Measurements from ENCODE around the gene ACTN4. TPM values are rescaled to one million over a fixed set of nuclear protein-coding genes. Genes with fewer than 3 reads are reported as not detected.

Gene ACTN4
- total RNA-seq, 1 experiment from 2014 or later: 506 TPM

DNA sequence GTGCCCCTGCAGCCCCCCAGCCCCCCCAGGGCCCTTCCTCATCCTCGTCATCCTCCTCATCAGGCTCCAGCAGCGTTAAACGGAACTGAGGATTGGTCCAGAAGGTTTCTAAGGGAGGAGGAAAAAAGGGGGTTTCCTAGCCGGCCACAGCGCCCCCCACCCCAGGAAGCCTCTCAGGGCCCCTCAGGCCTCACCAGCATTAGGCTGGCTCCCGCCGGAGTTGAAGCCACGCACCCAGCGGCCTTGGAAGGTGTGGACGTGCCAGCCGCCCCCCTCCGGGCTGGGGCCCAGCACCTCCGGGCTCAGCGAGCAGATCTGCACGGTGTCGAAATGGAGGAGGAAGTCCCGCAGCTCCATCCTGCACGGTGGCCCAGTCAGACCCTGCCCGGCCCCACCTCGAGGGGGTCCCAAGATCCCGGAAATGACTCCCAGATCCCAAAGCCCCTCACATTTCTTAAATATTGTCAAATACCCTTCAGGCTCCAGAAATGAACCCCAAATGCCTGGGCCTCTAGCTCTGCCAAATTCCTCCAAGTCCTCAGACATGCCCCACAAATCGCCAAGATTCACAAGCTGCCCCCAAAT is 89.9 kb downstream of the ACTN4 start:
- peak overlapping the region; percentile 17 for H3K4me3 Mint-ChIP-seq
- ChIA-PET CTCF (interaction anchor here (1.1 to 3.5 kb wide), 6 partner anchors 32 to 193 kb away, joined by 3 to 13 read pairs (median 4); partner anchors contain the start of genes ECH1, MRPS12 and SARS2), POLR2A (interaction anchor here (0.8 to 1.3 kb wide), 2 partner anchors 32 to 112 kb away, joined by 3 to 4 read pairs; no protein-coding TSS in a partner anchor)
- ATAC-seq (no peak), DNase-seq (ENCODE audit: low spot score) (no peak)
- TF ChIP-seq, protein P1, sequence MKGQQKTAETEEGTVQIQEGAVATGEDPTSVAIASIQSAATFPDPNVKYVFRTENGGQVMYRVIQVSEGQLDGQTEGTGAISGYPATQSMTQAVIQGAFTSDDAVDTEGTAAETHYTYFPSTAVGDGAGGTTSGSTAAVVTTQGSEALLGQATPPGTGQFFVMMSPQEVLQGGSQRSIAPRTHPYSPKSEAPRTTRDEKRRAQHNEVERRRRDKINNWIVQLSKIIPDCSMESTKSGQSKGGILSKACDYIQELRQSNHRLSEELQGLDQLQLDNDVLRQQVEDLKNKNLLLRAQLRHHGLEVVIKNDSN (CRISPR knock-in tag; IDR thresholded peaks at IDR 0.05): 0 out of 2 replicates have a peak, but pooled peaks have one; percentile 2
- TF ChIP-seq RELA (CRISPR knock-in tag; IDR thresholded peaks at IDR 0.05; ENCODE audit: borderline replicate concordance): 0 out of 2 replicates have a peak, but pooled peaks have one; percentile 1
- TF ChIP-seq, protein P2, sequence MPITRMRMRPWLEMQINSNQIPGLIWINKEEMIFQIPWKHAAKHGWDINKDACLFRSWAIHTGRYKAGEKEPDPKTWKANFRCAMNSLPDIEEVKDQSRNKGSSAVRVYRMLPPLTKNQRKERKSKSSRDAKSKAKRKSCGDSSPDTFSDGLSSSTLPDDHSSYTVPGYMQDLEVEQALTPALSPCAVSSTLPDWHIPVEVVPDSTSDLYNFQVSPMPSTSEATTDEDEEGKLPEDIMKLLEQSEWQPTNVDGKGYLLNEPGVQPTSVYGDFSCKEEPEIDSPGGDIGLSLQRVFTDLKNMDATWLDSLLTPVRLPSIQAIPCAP (CRISPR knock-in tag; IDR thresholded peaks at IDR 0.05): no peak
- no peak for TF ChIP-seq SMAD3 (CRISPR knock-in tag; IDR thresholded peaks at IDR 0.05; ENCODE audit: borderline replicate concordance)
- TF ChIP-seq, protein P3, sequence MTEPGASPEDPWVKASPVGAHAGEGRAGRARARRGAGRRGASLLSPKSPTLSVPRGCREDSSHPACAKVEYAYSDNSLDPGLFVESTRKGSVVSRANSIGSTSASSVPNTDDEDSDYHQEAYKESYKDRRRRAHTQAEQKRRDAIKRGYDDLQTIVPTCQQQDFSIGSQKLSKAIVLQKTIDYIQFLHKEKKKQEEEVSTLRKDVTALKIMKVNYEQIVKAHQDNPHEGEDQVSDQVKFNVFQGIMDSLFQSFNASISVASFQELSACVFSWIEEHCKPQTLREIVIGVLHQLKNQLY (CRISPR knock-in tag; IDR thresholded peaks at IDR 0.05): no peak
- TF ChIP-seq, protein P4, sequence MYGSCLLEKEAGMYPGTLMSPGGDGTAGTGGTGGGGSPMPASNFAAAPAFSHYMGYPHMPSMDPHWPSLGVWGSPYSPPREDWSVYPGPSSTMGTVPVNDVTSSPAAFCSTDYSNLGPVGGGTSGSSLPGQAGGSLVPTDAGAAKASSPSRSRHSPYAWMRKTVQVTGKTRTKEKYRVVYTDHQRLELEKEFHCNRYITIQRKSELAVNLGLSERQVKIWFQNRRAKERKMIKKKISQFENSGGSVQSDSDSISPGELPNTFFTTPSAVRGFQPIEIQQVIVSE (CRISPR knock-in tag; IDR thresholded peaks at IDR 0.05; ENCODE audit: borderline replicate concordance): no peak
- TF ChIP-seq, protein P5, sequence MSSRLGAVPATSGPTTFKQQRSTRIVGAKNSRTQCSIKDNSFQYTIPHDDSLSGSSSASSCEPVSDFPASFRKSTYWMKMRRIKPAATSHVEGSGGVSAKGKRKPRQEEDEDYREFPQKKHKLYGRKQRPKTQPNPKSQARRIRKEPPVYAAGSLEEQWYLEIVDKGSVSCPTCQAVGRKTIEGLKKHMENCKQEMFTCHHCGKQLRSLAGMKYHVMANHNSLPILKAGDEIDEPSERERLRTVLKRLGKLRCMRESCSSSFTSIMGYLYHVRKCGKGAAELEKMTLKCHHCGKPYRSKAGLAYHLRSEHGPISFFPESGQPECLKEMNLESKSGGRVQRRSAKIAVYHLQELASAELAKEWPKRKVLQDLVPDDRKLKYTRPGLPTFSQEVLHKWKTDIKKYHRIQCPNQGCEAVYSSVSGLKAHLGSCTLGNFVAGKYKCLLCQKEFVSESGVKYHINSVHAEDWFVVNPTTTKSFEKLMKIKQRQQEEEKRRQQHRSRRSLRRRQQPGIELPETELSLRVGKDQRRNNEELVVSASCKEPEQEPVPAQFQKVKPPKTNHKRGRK (CRISPR knock-in tag; IDR thresholded peaks at IDR 0.05; ENCODE audit: borderline replicate concordance): no peak
- TF ChIP-seq KAT7 (CRISPR knock-in tag; IDR thresholded peaks at IDR 0.05; ENCODE audit: borderline replicate concordance): no peak
- no peak for TF ChIP-seq ESRRA (CRISPR knock-in tag; IDR thresholded peaks at IDR 0.05; ENCODE audit: borderline replicate concordance)
- H3K4me1 Mint-ChIP-seq: peaks cover 10% of the 10 kb centered on the region
- H3K9me3 Mint-ChIP-seq: peaks cover 3% of the 10 kb centered on the region
- H3K27me3 Mint-ChIP-seq (ENCODE audit: low read depth): peaks cover 23% of the 10 kb centered on the region
- H3K27ac Mint-ChIP-seq: no peak overlapping the region
- peaks cover 2% of the 10 kb centered on the region; the same call in 1 of the 2 replicates for H3K36me3 Mint-ChIP-seq

DNA sequence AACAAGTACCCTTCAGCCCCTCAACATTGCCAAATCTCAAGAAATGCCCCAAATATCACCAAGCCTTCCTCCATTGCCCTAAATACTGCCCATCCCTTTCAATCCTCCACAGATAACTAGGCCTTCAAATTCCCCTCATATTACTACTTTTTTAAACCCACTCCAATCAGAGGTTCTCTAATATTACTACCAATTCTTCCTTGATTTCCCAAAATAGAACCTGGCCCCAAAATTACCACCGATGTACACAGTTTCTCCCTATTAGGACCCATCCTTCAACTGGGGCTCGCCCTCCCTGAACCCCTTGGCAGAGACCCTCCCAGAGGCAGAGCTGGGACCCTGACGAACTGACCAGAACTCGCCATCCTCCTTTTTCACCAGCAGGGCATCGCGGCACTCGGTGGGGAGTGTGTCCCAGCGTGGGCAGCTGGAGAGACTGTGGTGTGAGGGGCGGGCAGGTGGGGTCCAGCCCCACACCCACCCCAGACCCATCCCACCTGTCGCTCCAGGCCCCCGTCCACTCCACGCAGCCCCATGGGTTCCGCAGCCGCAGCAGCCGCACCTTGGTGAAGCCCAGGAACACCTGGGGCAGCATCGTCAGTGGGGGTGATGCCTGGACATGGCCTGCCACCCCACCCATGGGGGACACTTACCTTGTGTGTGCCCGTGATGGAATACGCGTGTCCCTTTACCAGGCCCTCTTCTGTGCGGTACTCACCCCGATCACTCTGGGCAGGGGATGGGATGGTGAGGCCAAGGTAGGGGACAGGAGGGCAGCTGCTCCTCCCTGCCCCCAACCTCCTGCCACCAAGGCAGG is 90.7 kb downstream of the ACTN4 start:
- no peak for TF ChIP-seq MXD4 (CRISPR knock-in tag; IDR thresholded peaks at IDR 0.05; ENCODE audit: borderline replicate concordance)
- peak; percentile 48; the same call in 1 of the 2 replicates for TF ChIP-seq FOXP1 (CRISPR knock-in tag; IDR thresholded peaks at IDR 0.05; ENCODE audit: borderline replicate concordance)
- H3K27ac Mint-ChIP-seq: no peak overlapping the region
- ChIA-PET POLR2A (interaction anchor here (0.8 kb wide), 1 partner anchor 31 kb away, joined by 4 read pairs; no protein-coding TSS in a partner anchor), CTCF (interaction anchor here (1.2 to 3.5 kb wide), 3 partner anchors 31 to 193 kb away, joined by 3 to 13 read pairs (median 5); partner anchors contain the start of genes MRPS12 and SARS2)
- ATAC-seq: no peak
- peak overlapping the region; percentile 17 for H3K4me3 Mint-ChIP-seq
- peaks cover 2% of the 10 kb centered on the region; the same call in 1 of the 2 replicates for H3K36me3 Mint-ChIP-seq
- DNase-seq (ENCODE audit: low spot score): no peak
- H3K27me3 Mint-ChIP-seq (ENCODE audit: low read depth): peaks cover 23% of the 10 kb centered on the region
- H3K4me1 Mint-ChIP-seq: peaks cover 10% of the 10 kb centered on the region
- peaks cover 3% of the 10 kb centered on the region for H3K9me3 Mint-ChIP-seq

DNA sequence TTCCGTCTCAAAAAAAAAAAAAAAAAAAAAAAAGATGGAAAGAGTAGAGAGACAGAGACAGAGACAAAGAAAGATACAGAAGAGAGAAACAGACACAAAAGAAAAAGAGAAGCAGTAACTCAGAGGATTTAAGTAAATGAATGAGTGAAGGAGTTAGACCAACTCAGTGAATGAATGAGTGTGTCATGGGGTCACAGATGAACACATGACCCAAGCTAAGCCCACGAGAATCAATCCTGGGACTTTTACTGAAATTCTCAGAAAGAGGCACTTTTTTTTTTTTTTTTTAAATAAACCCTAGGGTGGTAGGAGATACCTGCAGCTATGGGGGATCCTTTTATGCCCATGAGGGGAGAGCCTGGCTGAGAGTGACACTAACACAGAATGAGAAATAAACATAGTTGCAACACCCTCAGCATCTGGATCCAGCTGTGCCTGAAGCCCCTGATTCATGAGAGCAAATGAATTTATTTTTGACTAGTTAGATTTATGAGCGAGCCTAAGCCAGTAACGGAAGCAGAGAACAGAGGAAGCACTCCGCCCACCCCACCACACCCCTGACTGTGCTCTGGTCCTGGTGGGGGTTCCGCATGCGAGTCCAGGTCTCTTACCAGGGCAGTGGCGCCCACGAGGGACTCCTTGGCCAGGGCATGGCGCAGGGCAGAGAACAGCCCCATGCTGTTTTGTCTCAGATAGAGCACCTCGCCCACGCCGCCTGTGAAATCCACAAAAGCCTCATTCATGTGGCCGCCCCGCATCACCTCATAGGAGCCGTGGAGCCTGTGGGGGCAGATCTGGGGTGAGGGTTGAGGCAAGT is 92.2 kb downstream of the ACTN4 start:
- peaks cover 2% of the 10 kb centered on the region; the same call in 1 of the 2 replicates for H3K36me3 Mint-ChIP-seq
- no peak for ATAC-seq
- H3K9me3 Mint-ChIP-seq: peaks cover 3% of the 10 kb centered on the region
- TF ChIP-seq ZNF423 (CRISPR knock-in tag; IDR thresholded peaks at IDR 0.05): no peak
- TF ChIP-seq, protein P1 (CRISPR knock-in tag; IDR thresholded peaks at IDR 0.05): no peak
- TF ChIP-seq, protein P6, sequence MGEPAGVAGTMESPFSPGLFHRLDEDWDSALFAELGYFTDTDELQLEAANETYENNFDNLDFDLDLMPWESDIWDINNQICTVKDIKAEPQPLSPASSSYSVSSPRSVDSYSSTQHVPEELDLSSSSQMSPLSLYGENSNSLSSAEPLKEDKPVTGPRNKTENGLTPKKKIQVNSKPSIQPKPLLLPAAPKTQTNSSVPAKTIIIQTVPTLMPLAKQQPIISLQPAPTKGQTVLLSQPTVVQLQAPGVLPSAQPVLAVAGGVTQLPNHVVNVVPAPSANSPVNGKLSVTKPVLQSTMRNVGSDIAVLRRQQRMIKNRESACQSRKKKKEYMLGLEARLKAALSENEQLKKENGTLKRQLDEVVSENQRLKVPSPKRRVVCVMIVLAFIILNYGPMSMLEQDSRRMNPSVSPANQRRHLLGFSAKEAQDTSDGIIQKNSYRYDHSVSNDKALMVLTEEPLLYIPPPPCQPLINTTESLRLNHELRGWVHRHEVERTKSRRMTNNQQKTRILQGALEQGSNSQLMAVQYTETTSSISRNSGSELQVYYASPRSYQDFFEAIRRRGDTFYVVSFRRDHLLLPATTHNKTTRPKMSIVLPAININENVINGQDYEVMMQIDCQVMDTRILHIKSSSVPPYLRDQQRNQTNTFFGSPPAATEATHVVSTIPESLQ (CRISPR knock-in tag; IDR thresholded peaks at IDR 0.05): no peak
- TF ChIP-seq, protein P7, sequence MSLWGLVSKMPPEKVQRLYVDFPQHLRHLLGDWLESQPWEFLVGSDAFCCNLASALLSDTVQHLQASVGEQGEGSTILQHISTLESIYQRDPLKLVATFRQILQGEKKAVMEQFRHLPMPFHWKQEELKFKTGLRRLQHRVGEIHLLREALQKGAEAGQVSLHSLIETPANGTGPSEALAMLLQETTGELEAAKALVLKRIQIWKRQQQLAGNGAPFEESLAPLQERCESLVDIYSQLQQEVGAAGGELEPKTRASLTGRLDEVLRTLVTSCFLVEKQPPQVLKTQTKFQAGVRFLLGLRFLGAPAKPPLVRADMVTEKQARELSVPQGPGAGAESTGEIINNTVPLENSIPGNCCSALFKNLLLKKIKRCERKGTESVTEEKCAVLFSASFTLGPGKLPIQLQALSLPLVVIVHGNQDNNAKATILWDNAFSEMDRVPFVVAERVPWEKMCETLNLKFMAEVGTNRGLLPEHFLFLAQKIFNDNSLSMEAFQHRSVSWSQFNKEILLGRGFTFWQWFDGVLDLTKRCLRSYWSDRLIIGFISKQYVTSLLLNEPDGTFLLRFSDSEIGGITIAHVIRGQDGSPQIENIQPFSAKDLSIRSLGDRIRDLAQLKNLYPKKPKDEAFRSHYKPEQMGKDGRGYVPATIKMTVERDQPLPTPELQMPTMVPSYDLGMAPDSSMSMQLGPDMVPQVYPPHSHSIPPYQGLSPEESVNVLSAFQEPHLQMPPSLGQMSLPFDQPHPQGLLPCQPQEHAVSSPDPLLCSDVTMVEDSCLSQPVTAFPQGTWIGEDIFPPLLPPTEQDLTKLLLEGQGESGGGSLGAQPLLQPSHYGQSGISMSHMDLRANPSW (CRISPR knock-in tag; conservative IDR thresholded peaks at IDR 0.05; ENCODE audit: low read depth): no peak

More for the DNA sequence above, 92.2 kb downstream of the ACTN4 start:
- POLR2A ChIA-PET: interaction anchor here (0.9 kb wide), 1 partner anchor 35 kb away, joined by 5 read pairs; no protein-coding TSS in a partner anchor
- Mint-ChIP-seq H3K27ac (no peak overlapping the region), H3K4me3 (no peak overlapping the region), H3K4me1 (peaks cover 10% of the 10 kb centered on the region), H3K27me3 (ENCODE audit: low read depth) (peaks cover 23% of the 10 kb centered on the region)
- CTCF ChIA-PET: interaction anchor here (1.2 to 3.5 kb wide), 2 partner anchors 30 to 191 kb away, joined by 5 to 13 read pairs; partner anchors contain the start of genes MRPS12 and SARS2
- no peak for DNase-seq (ENCODE audit: low spot score)
